ENCODE measurements around the gene ARHGAP10.
"Not testable (repeated sequence)": the region's sequence is repeated elsewhere in the genome, so short reads cannot be mapped to it uniquely, and the experiment has no call there.

ARHGAP10 gene

DNA sequence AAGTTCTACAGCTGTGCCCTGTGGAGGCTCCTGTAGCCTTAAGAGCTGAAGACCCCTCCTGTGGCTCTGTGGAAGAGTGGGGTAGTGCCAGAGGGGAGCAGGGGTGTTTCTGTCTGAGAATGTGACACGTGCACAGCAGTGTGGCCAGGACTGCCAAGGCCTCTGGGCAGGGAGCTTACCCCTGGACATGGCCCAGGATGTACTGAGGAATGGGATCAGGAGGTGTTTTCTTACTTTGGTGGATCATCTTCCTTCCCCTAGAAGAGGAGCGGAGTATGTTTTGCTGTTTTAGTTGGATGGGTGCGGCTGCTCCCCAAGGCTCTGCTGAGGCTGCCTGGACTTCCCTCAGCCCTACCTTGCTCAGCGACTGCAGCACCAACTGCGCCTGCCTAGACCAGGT, 342.6 kb downstream of the ARHGAP10 start:
- no peak for DNase-seq

DNA sequence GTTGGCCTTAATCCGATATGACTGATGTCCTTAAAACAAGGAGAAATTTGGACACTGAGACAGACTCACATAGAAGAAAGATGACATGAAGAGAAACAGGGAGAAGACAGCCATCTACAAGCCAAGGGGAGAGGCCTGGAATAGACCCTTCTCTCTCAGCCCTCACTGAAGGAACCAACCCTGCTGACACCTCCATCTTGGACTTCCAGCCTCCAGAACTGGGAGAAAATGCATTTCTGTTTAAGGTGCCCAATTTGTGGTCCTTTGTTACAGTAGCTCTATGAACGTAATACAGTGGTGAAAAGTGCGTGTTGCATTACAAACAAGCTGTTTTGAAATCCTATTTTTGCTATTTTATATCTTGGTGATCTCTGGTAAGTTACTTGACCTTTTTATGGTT, 343.6 kb downstream of the ARHGAP10 start:
- DNase-seq, result no peak

DNA sequence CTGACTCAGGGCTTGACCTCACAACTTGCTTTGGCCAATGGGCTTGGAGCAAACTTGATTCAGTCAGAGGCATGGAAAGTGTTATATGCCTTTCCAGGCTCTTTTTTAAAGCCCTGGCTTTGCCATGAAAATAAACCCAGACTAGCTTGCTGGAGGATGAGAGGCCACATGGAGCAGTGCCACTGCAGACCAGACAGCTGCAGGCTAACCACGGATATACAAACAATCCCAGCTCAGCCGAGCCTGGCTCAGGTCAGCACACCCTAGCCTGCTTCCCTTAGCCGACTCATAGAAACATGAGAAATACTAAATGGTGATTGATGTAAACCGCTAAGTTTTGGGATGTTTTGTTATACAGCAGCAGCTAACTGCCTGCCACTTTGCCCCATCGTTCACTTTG, 345.1 kb downstream of the ARHGAP10 start:
- DNase-seq, result no peak

DNA sequence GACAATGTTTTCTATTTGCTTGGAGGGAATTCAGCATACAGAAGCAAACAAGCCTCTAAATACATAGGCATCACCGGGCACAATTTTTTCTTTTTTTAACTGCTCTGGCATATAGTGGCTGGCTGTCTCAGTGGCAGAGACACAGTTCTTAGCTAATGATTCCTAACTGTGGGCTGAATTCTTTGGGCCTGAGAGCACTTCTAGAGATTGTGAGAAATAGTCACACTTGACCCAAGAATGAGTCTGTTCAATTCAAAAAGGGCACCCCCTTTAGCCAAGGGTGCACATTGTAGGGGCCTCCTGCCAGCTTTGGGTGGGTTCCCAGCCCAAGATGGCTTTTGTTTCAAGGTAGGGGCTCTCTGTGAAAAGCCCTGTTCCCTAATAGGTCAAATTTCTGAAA, 345.7 kb downstream of the ARHGAP10 start:
- DNase-seq, result no peak

DNA sequence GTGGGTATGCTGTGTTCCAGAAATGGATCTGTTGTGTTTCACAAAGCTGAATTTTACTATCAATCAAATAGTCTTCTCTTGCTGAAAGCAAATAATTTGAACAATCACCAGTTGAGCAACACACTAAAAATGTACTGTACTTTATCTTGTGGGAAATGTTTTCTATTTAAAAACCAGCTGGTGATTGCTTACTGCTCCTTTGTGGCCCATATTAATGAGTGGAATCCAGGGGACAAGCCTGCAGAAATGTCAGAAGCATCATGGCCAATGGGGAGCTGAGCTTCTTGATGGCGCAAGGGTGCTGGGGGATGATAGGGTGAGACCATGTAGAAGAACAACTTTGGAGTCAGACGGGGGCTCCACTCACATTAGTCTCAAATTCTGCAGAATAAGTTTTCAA, 346.2 kb downstream of the ARHGAP10 start:
- no peak for DNase-seq

DNA sequence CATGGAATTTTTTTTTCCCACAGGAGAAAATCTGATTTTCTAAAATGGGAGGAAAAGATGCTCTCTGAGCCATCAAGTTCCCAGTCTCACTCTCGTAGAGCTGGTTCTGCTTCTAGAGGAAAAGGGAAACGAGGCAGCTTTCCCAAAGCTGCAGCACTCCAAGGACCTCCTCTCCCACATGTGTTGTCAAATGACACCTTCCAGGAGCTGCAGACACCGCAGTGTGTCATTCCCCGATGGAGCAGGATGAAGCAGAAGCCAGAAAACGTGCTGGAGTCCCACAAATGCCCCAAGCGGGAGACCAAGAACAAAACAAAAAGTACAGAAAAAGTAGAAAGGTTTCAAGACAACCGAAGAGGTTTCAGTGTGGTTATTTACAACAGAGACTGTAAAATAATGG, 348.1 kb downstream of the ARHGAP10 start:
- no peak for DNase-seq

DNA sequence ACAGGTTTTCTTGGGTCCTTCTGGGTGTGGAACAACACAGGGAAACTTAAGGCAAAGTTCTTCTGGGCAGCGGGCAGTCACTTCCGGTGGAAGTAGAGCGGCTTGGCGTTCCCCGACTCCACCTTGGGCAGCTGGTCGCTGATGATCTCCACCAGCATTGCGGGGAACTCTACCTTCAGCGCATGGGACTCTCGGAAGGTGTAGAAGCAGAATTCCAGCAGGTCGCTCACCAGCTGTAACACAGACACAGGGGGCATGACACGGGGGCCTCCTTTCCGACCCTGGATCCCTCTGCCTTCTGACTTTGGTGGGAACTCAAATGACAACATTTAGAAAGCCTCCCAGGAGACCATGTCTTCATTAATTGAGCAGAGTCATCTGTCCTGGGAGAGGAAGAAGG, 349.4 kb downstream of the ARHGAP10 start:
- no peak for DNase-seq

DNA sequence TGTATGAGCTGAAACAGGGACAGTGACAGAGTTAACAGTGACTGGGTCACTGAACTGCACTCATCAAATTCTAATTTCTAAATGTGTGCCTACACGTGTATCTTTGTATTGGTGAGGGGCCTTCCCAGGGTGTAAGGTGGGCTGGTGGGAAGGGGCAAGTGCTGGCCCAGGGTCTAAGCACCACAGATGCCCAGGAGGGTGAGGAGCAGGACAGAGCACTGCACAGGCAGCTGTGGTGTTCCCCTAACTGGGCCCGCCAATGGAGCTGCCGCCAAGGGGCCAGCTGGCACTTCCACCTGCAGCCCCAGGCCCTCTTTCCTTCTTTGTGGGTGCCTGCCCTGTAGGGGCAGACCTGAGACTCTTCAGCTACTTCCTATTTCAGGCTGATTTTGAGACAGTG, 349.9 kb downstream of the ARHGAP10 start:
- no peak for DNase-seq

DNA sequence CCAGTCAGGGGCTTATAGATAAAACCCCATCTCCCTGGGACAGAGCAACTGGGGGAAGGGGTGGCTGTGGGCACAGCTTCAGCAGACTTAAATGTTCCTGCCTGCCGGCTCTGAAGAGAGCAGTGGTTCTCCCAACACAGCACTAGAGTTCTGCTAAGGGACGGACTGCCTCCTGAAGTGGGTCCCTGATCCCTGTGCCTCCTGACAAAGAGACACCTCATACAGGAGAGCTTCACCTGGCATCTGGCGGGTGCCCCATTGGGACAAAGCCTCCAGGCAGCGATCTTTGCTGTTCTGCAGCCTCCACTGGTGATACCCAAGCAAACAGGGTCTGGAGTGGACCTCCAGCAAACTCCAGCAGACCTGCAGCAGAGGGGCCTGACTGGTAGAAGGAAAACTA, 351.2 kb downstream of the ARHGAP10 start:
- not testable (repeated sequence) for DNase-seq

DNA sequence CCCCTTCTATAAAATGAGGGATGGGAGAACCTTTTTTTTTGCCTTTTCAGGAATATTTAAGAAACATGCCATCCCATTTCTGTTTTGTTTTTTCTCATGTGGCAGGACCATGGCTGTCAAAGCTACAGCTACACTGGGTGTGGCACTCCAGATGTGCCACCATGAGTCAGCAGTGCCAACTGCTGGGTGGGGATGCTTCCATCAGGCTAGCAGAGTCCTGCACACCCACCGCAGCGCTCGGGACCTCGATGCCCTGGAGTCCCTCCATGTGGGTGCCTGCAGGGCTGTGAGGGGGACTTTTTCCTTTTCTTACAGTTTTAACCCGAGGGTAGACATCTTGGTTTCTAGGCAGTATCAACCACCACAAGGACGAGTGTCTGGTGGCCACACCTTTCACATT, 357.7 kb downstream of the ARHGAP10 start:
- no peak for DNase-seq

DNA sequence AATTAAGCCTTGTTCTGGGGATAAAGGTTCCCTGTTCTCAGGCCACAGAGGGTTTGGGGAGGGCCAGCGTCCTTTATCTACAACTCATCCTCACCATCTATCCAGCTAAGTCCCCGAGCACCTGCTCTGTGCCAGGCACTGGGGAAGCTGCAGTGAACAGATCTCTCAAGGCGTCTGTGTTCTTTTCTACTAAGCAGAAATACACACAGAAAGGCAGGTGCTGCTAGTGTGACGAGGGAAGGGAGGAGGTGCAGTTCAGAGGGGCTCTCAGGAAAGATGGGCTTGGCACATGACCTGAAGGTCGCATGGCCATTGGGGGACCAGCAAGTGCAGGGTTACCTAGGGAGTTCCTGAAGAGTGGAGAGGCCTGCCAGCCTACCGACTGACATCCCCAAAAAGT, 358.1 kb downstream of the ARHGAP10 start:
- DNase-seq, result no peak

DNA sequence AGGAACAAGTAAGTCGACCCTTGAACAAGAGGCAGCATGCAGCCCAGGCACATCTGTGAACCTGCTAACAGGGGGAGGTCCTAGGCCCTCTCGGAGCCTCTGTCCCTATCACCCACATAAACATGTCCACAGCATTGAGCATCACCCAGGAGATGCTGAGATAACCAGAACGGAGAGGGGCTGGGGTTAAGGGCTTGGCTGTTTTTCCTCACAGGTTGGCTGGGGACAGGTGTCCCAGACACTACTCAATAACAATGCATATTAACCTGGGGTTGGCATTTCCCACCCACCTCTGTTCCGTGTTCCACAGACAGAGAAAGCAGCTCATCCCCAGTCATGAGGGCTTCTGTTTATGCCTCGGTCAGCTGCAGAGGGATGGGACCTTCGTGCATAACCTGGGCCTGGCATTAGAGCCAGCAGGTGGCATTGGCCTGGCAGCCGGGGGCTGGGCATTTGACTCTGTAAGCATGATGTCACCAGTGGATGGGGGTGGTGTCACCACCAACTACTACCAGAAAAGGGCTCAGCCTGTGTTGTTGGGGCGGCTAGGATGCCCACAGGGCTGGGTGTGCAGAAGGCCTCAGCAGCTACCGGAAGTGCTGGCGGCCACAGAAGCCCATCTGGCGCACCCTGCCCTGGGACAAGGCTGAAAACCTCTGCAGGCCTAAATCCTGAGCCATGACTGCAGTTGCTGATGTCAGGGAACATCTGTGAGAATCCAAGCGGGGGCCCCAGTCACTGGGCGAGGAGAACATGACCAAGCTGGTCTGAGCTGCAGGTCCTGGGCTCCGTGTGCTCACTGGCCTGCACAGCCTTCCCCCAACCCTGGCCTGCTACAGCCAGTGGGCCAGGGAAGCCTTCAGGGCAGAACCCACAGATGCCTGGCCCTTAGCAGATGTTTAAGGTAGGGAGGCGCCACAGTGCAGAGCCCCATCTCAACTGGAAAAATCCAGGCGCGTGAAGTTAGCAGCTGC, 358.9 kb downstream of the ARHGAP10 start:
- DNase-seq, result no peak

DNA sequence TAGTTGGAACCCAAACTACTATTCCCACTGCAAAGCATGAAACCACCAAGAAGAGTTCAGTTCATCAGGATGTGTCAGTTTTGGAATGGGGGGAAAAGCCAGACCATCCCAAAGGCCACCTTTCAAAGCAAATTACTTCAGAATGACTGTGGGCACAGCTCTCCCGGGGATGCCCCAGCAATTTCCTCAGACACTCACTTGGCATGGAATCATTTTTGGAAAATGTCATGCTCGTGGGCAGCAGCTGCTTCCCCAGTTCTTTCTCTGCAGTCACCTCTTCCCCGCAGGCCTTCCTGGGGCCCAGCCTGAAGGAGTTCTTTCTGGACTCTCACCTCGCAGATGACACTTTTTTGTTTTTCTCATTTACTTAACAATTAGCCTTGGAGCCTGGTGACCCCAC, 360.0 kb downstream of the ARHGAP10 start:
- no peak for DNase-seq

DNA sequence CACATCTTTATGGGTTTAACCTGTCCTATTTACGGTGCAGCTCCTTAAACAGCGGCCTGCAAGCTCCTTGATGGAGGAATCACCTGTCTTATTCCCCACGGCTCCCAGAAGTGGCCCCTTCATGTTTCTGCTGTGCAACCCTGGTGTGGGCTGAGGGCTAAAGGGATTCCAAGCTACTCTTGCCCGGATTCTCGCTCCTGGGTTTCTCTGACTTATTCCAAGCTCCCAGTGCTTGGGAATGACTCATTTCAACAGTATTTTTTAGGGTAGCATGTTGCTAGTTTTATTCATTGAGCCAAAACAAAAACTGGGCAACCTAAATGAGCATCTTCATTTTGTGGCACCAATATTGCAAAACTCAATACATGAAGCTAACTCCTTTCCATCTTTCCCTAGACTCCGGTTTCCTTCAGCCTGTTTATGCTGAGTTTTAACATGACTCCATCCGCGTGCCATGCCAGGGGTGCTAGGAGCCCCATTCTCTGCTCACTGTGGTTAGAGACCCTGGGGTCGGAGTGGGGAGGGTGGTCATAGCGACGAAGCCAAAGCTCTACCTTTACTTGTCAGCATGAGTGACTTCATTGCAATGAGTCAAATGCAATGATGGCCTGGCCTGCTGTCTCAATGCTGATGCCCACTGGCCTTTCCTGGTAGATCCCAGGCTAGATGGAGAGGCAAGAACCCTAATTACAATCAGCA, 360.6 kb downstream of the ARHGAP10 start:
- no peak for DNase-seq

DNA sequence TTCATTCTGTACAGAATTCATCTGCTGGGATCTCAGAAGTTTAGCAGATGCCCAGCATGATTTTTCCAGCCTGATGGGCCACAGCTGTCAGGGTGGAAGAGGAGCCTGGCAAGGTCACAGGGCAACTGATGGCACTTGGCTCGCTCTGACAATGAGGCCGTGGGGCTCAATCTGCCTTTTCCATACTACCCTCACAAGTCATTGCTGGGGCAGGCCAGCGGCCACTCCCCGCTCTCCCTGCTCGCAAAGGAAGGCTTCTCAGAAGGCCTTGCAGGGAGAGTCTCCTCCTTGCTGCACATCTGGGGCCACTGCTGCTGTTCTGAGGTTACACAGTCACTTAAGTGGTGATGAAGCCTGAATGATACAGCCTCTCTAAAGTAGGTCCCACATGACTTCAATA, 361.2 kb downstream of the ARHGAP10 start:
- DNase-seq, result no peak

DNA sequence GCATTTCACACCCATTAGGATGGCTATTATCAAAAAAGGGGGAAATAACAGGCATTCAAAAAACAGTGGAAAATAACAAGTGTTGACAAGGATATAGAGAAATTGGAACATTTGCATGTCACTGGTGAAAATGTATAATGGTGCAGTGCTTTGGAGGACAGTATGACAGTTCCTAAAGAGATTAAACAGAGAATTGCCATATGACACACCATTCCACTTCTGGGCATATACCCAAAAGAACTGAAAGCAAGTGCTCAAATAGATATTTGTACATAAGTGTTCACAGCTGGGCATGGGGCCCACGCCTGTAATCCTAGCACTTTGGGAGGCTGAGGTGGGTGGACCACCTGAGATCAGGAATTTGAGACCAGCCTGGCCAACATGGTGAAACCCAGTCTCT, 362.3 kb downstream of the ARHGAP10 start:
- DNase-seq, result no peak

DNA sequence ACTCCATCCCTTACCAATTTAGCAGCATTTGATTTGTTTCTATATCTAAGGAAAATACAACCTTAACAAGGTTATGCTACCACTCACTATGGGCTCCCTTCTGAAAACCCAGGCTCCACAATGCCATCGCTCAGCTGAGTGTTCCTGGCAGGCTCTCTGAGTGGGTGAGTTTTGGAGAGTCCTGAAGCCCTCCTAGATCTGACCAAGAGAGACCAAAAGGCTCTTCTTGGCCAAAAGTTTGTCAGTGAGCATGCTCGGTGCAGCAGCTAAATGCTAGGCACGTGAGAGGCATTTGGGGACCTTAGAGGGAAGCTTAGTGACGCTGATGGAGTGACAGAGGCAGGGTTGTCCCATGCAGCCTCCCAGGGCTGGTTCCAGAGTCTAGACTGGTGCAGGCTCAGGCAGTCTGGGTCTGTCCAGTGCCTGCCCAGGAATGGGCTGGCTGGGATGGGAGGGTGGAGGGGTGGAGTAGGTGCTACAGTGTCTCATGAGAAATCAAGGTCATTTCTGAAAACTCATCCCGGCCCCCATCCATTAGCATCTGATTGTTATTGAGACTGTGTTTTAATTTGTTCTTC, 363.5 kb downstream of the ARHGAP10 start:
- no peak for DNase-seq

DNA sequence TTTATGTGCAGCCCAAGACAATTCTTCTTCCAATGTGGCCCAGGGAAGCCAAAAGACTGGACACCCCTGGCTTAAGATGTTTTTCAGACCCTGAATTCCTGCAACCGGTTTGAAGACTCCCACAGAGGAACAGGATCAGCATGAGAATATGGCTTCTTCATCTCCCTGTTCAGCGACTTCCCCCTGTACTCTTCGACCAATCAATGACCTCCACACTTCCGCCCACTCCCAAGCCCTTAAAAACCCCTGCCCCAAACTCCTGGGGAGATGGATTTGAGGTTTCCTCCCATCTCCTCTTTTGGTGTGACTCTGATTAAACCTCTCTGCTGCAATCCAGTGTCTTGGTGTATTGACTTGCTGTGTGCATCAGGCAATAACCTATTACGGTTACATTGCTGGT, 365.9 kb downstream of the ARHGAP10 start:
- DNase-seq, result no peak

DNA sequence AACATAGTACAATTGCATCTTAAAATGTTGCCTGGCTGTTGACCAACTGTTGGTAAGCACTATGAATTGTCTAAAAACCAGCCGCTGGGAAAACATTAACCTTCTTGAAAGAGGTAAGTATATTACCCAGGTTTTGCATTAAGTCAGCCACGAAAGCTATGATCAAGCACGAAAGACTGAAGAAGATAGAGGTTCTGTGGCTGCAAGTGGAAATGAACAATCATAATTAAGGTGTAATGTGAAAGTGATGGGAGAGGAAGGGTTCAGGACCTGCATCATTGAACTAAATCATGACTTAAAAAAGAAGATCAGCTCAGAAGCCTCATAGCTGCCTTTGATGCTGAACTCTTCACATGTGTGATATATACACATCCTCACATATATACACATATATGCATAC, 369.3 kb downstream of the ARHGAP10 start:
- DNase-seq, result no peak

DNA sequence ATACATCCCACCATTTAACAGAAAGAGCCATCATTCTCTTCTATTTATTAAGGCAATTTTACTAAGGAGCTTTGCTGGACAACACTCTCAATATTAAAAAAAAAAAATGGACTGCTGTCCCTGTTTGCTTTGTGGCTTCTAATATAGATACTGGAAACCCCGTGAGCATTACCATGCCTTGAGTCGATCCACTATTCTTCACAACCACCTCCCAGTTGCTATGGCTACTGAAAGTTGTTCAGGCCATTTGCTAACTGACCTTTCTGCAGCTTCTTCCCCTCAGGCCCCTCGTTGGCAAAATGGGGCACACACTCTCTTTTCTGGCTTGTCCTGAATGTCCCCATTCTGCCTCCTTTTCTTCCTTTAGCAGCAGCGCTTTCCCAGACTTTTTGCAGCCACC, 369.9 kb downstream of the ARHGAP10 start:
- no peak for DNase-seq

DNA sequence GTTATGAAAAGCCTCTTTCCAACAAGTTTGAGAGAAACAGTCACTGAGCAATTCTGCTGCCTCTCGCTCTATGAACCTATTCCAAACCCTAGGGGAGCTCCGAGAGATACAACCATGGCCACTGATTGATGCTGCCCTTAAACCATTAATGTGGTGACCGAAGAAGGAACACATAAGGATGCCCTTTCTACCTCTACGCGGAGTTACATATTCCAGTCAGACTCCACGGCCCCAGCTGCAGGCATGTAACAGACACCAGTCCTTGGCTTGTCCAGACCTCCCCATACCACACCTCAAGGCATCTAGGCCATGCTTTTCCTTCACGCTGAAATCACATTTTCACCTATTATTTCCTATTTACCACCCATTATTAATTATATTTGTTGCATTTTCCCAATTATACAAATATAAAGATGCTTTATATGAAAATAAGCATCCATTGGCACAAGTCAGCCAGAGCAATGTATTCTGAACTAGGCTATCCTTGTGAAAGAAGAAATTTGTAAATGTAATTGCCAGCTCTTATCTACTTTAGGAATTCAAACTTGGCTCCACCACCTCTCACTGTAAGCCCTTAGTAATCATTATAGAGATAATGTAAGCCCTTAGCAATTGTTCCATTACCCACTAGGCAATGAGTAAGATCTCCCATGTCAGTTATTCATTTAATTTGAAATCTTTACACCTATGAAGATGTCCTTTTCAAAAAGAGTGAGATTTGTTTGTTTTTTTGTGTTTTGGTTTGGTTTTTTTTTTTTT, 371.9 kb downstream of the ARHGAP10 start:
- DNase-seq, result no peak

DNA sequence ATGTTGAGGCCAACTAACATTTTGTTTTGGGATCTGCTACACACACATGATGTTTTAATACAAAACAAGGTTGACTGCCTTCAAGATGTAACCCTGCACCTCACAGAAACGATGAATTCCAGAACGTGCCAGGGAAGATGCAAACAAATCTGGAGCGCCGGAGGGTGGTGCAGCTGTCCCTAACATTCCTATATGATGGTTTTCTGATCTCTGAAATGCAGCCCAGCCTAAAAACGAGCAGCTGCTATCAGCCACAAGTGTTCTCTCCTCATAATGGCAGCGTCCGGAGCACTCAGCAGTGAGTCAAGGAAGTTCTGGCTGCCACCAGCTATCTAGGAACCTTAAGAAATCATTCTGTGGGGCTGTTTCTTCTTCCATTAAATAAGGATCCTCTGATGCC, 376.9 kb downstream of the ARHGAP10 start:
- no peak for DNase-seq

DNA sequence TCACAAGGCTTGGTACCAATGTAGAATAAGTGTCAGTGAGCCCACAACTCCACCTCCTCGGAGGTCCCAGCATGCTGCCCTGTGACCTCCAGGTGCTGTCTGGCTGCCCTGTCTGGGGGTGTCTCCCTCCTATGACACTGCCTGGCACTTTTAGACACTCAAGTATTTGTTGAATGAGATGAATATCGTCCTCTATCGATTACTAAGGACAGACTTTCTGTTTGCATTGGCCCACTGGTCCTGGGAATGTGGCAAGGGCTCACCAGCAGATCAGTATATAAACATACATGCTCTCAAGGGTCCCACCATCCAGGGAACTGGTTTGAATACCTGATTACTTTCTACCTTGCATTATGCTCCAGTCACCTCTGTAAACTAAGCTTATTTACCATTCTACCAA, 377.3 kb downstream of the ARHGAP10 start:
- no peak for DNase-seq

Measured in NCI-H1417 treated with DMSO at 0.1 percent for 48 hours (cell line).